ENCODE results near the gene GABARAPL1. TPM values are rescaled to one million over a fixed set of nuclear protein-coding genes. Genes with fewer than 3 reads are reported as not detected.
"Not testable (repeated sequence)": the region's sequence is repeated elsewhere in the genome, so short reads cannot be mapped to it uniquely, and the experiment has no call there.

Gene GABARAPL1
- total RNA-seq, 1 experiment from 2014 or later: 55.6 TPM

GRCh38 chr12:10215436-10215835 is 2.8 kb downstream of the GABARAPL1 start:
- Histone ChIP-seq H4K5ac (ENCODE audit: insufficient read length, low read depth, low read length) (no peak overlapping the region), H3K79me2 (ENCODE audit: insufficient read depth, low read length) (peaks cover 3% of the 10 kb centered on the region; the same call in 1 of the 2 replicates), H3K27me3 (ENCODE audit: insufficient read depth, low read length) (no peaks in the 10 kb centered on the region), H4K20me1 (ENCODE audit: control insufficient read depth, insufficient read depth, insufficient read length) (peaks cover 3% of the 10 kb centered on the region), H4K91ac (ENCODE audit: insufficient read length, low read depth, low read length) (no peak overlapping the region), H3T11ph (ENCODE audit: low read length) (no peak overlapping the region), H2BK15ac (ENCODE audit: low read depth, low read length) (no peak overlapping the region), H3K27ac (ENCODE audit: insufficient read length, low read depth, low read length) (no peak overlapping the region), H2BK20ac (ENCODE audit: low read depth, low read length, poor library complexity, severe bottlenecking) (no peak overlapping the region), H4K8ac (replicated peaks; ENCODE audit: insufficient read length, low read depth, low read length) (no peak overlapping the region), H3K9me3 (ENCODE audit: control insufficient read depth, low read depth, low read length) (no peaks in the 10 kb centered on the region), H3K56ac (ENCODE audit: insufficient read length, low read depth, low read length) (no peak overlapping the region), H3K18ac (ENCODE audit: insufficient read length, low read depth, low read length) (no peak overlapping the region), H2BK120ac (ENCODE audit: low read depth, low read length, poor library complexity, severe bottlenecking) (no peak overlapping the region), H2BK5ac (ENCODE audit: insufficient read length, low read length) (no peak overlapping the region), H3K4me1 (ENCODE audit: insufficient read depth, low read length) (peaks cover 6% of the 10 kb centered on the region), H2BK12ac (ENCODE audit: insufficient read length, low read depth, low read length) (no peak overlapping the region), H3K14ac (ENCODE audit: insufficient read depth, low read length) (no peak overlapping the region), H3K4ac (ENCODE audit: low read depth, low read length) (no peak overlapping the region), H2AFZ (ENCODE audit: low read length) (no peak overlapping the region), H3K23me2 (ENCODE audit: insufficient read length, low read depth, low read length, poor library complexity, severe bottlenecking) (peaks cover 12% of the 10 kb centered on the region), H2AK5ac (ENCODE audit: insufficient read length, low read length) (no peak overlapping the region), H3K9ac (ENCODE audit: extremely low read depth, insufficient read length, low read length) (no peak overlapping the region), H3K79me1 (ENCODE audit: insufficient read depth, low read depth, low read length, poor library complexity, severe bottlenecking) (peaks cover 11% of the 10 kb centered on the region), H3K23ac (ENCODE audit: insufficient read length, low read depth, low read length) (no peak overlapping the region), H3K4me2 (ENCODE audit: insufficient read depth, insufficient read length, low read length) (peak overlapping the region; percentile 64)
- TF ChIP-seq CTCF (conservative IDR thresholded peaks at IDR 0.05): no peak
- no peaks in the 10 kb centered on the region for H3K9me3 Mint-ChIP-seq
- peaks cover 6 to 22% (median 13%) of the 10 kb centered on the region in 3 experiments for H3K36me3 Mint-ChIP-seq (ENCODE audit: insufficient read depth in 1 of 3, low read depth in 3 of 3)
- H3K4me1 Mint-ChIP-seq: peaks cover 19 to 23% of the 10 kb centered on the region in 2 experiments
- no peak overlapping the region for H3K27ac Mint-ChIP-seq
- no peak for DNase-seq
- peak overlapping the region in 1 of 2 experiments; percentile 99; a peak in 3 of 5 replicates for H3K4me3 Mint-ChIP-seq
- no CpG with 5 or more reads among the region's 2 CpGs for WGBS (ENCODE audit: extremely low coverage, insufficient read length, low lambda C conversion rate)
- H3K27me3 Mint-ChIP-seq (ENCODE audit: low read depth): no peaks in the 10 kb centered on the region

GRCh38 chr12:10215946-10216345 is 3.3 kb downstream of the GABARAPL1 start:
- H4K8ac ChIP-seq (replicated peaks; ENCODE audit: insufficient read length, low read depth, low read length): not testable (repeated sequence)

More at GRCh38 chr12:10215946-10216345, 3.3 kb downstream of the GABARAPL1 start:
- H3K56ac ChIP-seq (ENCODE audit: insufficient read length, low read depth, low read length); H3K27ac Mint-ChIP-seq; H2BK12ac ChIP-seq (ENCODE audit: insufficient read length, low read depth, low read length); H3K9me3 ChIP-seq (ENCODE audit: control insufficient read depth, low read depth, low read length); H4K5ac ChIP-seq (ENCODE audit: insufficient read length, low read depth, low read length); H2BK15ac ChIP-seq (ENCODE audit: low read depth, low read length); H3K4me1 ChIP-seq (ENCODE audit: insufficient read depth, low read length); H2AK5ac ChIP-seq (ENCODE audit: insufficient read length, low read length); H3K27ac ChIP-seq (ENCODE audit: insufficient read length, low read depth, low read length); DNase-seq; H3K4me2 ChIP-seq (ENCODE audit: insufficient read depth, insufficient read length, low read length); H3K9me3 Mint-ChIP-seq; H3K79me2 ChIP-seq (ENCODE audit: insufficient read depth, low read length); H3K27me3 ChIP-seq (ENCODE audit: insufficient read depth, low read length); H3K18ac ChIP-seq (ENCODE audit: insufficient read length, low read depth, low read length); H4K91ac ChIP-seq (ENCODE audit: insufficient read length, low read depth, low read length); H2BK5ac ChIP-seq (ENCODE audit: insufficient read length, low read length); H2BK20ac ChIP-seq (ENCODE audit: low read depth, low read length, poor library complexity, severe bottlenecking); H4K20me1 ChIP-seq (ENCODE audit: control insufficient read depth, insufficient read depth, insufficient read length); H3K14ac ChIP-seq (ENCODE audit: insufficient read depth, low read length); H3K27me3 Mint-ChIP-seq (ENCODE audit: low read depth); H3K4me3 Mint-ChIP-seq; H3K4ac ChIP-seq (ENCODE audit: low read depth, low read length); H3K9ac ChIP-seq (ENCODE audit: extremely low read depth, insufficient read length, low read length); H2AFZ ChIP-seq (ENCODE audit: low read length); H2BK120ac ChIP-seq (ENCODE audit: low read depth, low read length, poor library complexity, severe bottlenecking); H3T11ph ChIP-seq (ENCODE audit: low read length); H3K23ac ChIP-seq (ENCODE audit: insufficient read length, low read depth, low read length): not testable (repeated sequence)
- peaks cover 19 to 23% of the 10 kb centered on the region in 2 experiments for H3K4me1 Mint-ChIP-seq
- peaks cover 12% of the 10 kb centered on the region for H3K23me2 ChIP-seq (ENCODE audit: insufficient read length, low read depth, low read length, poor library complexity, severe bottlenecking)
- H3K79me1 ChIP-seq (ENCODE audit: insufficient read depth, low read depth, low read length, poor library complexity, severe bottlenecking): peaks cover 11% of the 10 kb centered on the region
- WGBS (ENCODE audit: extremely low coverage, insufficient read length, low lambda C conversion rate): no CpG with 5 or more reads among the region's 13 CpGs
- H3K36me3 Mint-ChIP-seq (ENCODE audit: insufficient read depth in 1 of 3, low read depth in 3 of 3): peaks cover 11 to 27% (median 18%) of the 10 kb centered on the region in 3 experiments
